Measurements from ENCODE around the gene RACK1. TPM values are rescaled to one million over a fixed set of nuclear protein-coding genes. Genes with fewer than 3 reads are reported as not detected.
A peak's percentile ranks its signal among the peaks of the same experiment; 100 is the strongest.

The RACK1 gene
- total and polyA plus RNA-seq, 2 experiments from 2014 or later: 2,372 to 4,798 TPM

GRCh38 chr5:181248277-181248676, 4.6 kb upstream of the RACK1 start:
- H3K9me2 ChIP-seq (ENCODE audit: insufficient read depth): no peaks in the 10 kb centered on the region
- peaks cover 16% of the 10 kb centered on the region for H3K36me3 ChIP-seq (ENCODE audit: insufficient read depth)
- ATAC-seq (no peak), DNase-seq (ENCODE audit: low spot score) (no peak)
- peak overlapping the region; percentile 96 for H3K4me2 ChIP-seq
- Mint-ChIP-seq H3K36me3 (ENCODE audit: low read depth) (peaks cover 54% of the 10 kb centered on the region), H3K4me1 (peaks cover 35% of the 10 kb centered on the region), H3K27me3 (ENCODE audit: insufficient read depth, low read depth, poor library complexity) (peaks cover 25% of the 10 kb centered on the region), H3K27ac (peak overlapping the region; percentile 76), H3K9me3 (peaks cover 4% of the 10 kb centered on the region; the same call in 2 of the 3 replicates), H3K4me3 (peak overlapping the region; percentile 90)
- TF ChIP-seq JUNB (IDR thresholded peaks at IDR 0.05; ENCODE audit: unreplicated experiment): no peak
- TF ChIP-seq REST (IDR thresholded peaks at IDR 0.05; ENCODE audit: unreplicated experiment): no peak
- TF ChIP-seq EZH2phosphoT487 (IDR thresholded peaks at IDR 0.05; ENCODE audit: unreplicated experiment): no peak
- TF ChIP-seq NANOG (IDR thresholded peaks at IDR 0.05; ENCODE audit: borderline replicate concordance): no peak
- no peak for TF ChIP-seq CTCF (conservative IDR thresholded peaks at IDR 0.05; ENCODE audit: low read depth in 2 of 2)
- TF ChIP-seq POLR2AphosphoS5 (IDR thresholded peaks at IDR 0.05; ENCODE audit: low read depth): no peak
- TF ChIP-seq CREB1 (CRISPR knock-in tag; IDR thresholded peaks at IDR 0.05; ENCODE audit: low read depth): no peak
- TF ChIP-seq ZNF114 (CRISPR knock-in tag; IDR thresholded peaks at IDR 0.05): no peak
- no peak for TF ChIP-seq ZNF331 (CRISPR knock-in tag; IDR thresholded peaks at IDR 0.05; ENCODE audit: low read depth)
- TF ChIP-seq ETS1 (IDR thresholded peaks at IDR 0.05): no peak
- TF ChIP-seq ZNF462 (CRISPR knock-in tag; IDR thresholded peaks at IDR 0.05): no peak
- no peak for TF ChIP-seq EZH2 (IDR thresholded peaks at IDR 0.05; ENCODE audit: low read depth, unreplicated experiment)
- no peak for TF ChIP-seq STAT1 (IDR thresholded peaks at IDR 0.05; ENCODE audit: unreplicated experiment)
- peaks cover 27% of the 10 kb centered on the region for H3K4me1 ChIP-seq (ENCODE audit: insufficient read depth)
- H3K27me3 ChIP-seq (ENCODE audit: insufficient read depth): no peaks in the 10 kb centered on the region
- H3F3A ChIP-seq (replicated peaks; ENCODE audit: low read depth): peaks cover 15% of the 10 kb centered on the region
- peaks cover 84% of the 10 kb centered on the region for H3K79me2 ChIP-seq (replicated peaks; ENCODE audit: insufficient read depth)
- peak overlapping the region; percentile 100 for H3K4me3 ChIP-seq
- H3K27ac ChIP-seq (ENCODE audit: low read depth): no peak overlapping the region
- H4K20me1 ChIP-seq (replicated peaks; ENCODE audit: insufficient read depth): peaks cover 48% of the 10 kb centered on the region
- no peak overlapping the region for H2AFZ ChIP-seq

All from GM23338 (cell line).